HEK293 (cell line): ENCODE measurements around the gene ZFP3.

Experiments used
- CTCF ChIA-PET: fragments of 350-600 bp; formaldehyde crosslinking; extraction: SDS; loops from one replicate; lab custom pipeline; 2021; ENCODE audit warnings: antibody characterized with exemption; lab: Yijun Ruan, JAX
- POLR2A ChIA-PET: fragments of 300-600 bp; formaldehyde crosslinking; extraction: SDS; loops from one replicate; lab custom pipeline; 2020; ENCODE audit warnings: antibody characterized with exemption, inconsistent platforms; lab: Yijun Ruan, JAX
- H3K27ac ChIP-seq: fragments of 200-500 bp; sonication (Bioruptor generic); 2 replicates; pipeline ENCODE4 v1.5.1; 2014; ENCODE audit warnings: low read depth, low read length, control low read depth, inconsistent platforms; ENCODE audit errors: extremely low read depth
- H3K36me3 ChIP-seq, 2 experiments: fragments of 200-500 bp in 1 of 2; sonication (Bioruptor generic) in 1 of 2; 1 replicate in 1 of 2; 2 replicates in 1 of 2; pipeline ENCODE4 v1.5.1; 2014 to 2017; ENCODE audit warnings: inconsistent platforms in 2 of 2, low read length in 2 of 2; ENCODE audit not compliant: control insufficient read depth in 2 of 2, insufficient read depth in 1 of 2
- H3K4me1 ChIP-seq: fragments of 200-500 bp; sonication (Bioruptor generic); 2 replicates; pipeline ENCODE4 v1.5.1; 2014; ENCODE audit warnings: mild to moderate bottlenecking, low read length, inconsistent platforms; ENCODE audit not compliant: control insufficient read depth, insufficient read depth
- H3K4me3 ChIP-seq: 2 replicates; pipeline ENCODE4 v1.5.1; 2011; ENCODE audit warnings: low read depth, mild to moderate bottlenecking, control low read depth, low read length, moderate library complexity
- H3K9me3 ChIP-seq: fragments of 200-500 bp; sonication (Bioruptor generic); 2 replicates; pipeline ENCODE4 v1.5.1; 2014; ENCODE audit warnings: low read depth, low read length, inconsistent platforms; ENCODE audit not compliant: control insufficient read depth, insufficient read depth
- BCL11B ChIP-seq: fragments of 450-650 bp; formaldehyde crosslinking; IDR thresholded peaks from 2 replicates; pipeline ENCODE4 v1.5.1; 2016; ENCODE audit warnings: low read depth, missing biosample characterization, missing genetic modification characterization
- BCL6B ChIP-seq: fragments of 450-650 bp; formaldehyde crosslinking; IDR thresholded peaks from 2 replicates; pipeline ENCODE4 v1.5.1; 2017; ENCODE audit warnings: missing biosample characterization, missing genetic modification characterization
- PRDM10 ChIP-seq: fragments of 450-650 bp; formaldehyde crosslinking; IDR thresholded peaks from 2 replicates; pipeline ENCODE4 v1.5.1; 2016; ENCODE audit warnings: missing biosample characterization, missing genetic modification characterization
- PRDM4 ChIP-seq: fragments of 450-650 bp; formaldehyde crosslinking; IDR thresholded peaks from 2 replicates; pipeline ENCODE4 v1.5.1; 2017; ENCODE audit warnings: missing biosample characterization, missing genetic modification characterization
- TSHZ1 ChIP-seq: fragments of 450-650 bp; formaldehyde crosslinking; IDR thresholded peaks from 2 replicates; pipeline ENCODE4 v1.5.1; 2016; ENCODE audit warnings: missing biosample characterization, missing genetic modification characterization, borderline replicate concordance
- YY2 ChIP-seq: fragments of 450-650 bp; formaldehyde crosslinking; IDR thresholded peaks from 2 replicates; pipeline ENCODE4 v1.5.1; 2016; ENCODE audit warnings: missing biosample characterization, missing genetic modification characterization
- ZBTB21 ChIP-seq: fragments of 450-650 bp; formaldehyde crosslinking; IDR thresholded peaks from 2 replicates; pipeline ENCODE4 v1.5.1; 2017; ENCODE audit warnings: missing biosample characterization, missing genetic modification characterization
- ZBTB26 ChIP-seq: fragments of 450-650 bp; formaldehyde crosslinking; optimal IDR thresholded peaks from 2 replicates; pipeline ENCODE3; 2016; ENCODE audit warnings: missing biosample characterization, mild to moderate bottlenecking, missing genetic modification characterization
- ZBTB48 ChIP-seq: fragments of 450-650 bp; formaldehyde crosslinking; IDR thresholded peaks from 2 replicates; pipeline ENCODE4 v1.5.1; 2016; ENCODE audit warnings: missing biosample characterization, missing genetic modification characterization
- ZIC2 ChIP-seq: fragments of 450-650 bp; formaldehyde crosslinking; IDR thresholded peaks from 2 replicates; pipeline ENCODE4 v1.5.1; 2016; ENCODE audit warnings: missing biosample characterization, missing genetic modification characterization
- ZNF169 ChIP-seq: fragments of 450-650 bp; formaldehyde crosslinking; IDR thresholded peaks from 2 replicates; pipeline ENCODE4 v1.5.1; 2016; ENCODE audit warnings: missing biosample characterization, missing genetic modification characterization
- ZNF175 ChIP-seq: fragments of 450-650 bp; formaldehyde crosslinking; IDR thresholded peaks from 2 replicates; pipeline ENCODE4 v1.5.1; 2016; ENCODE audit warnings: missing biosample characterization, missing genetic modification characterization
- ZNF223 ChIP-seq: fragments of 450-650 bp; formaldehyde crosslinking; IDR thresholded peaks from 2 replicates; pipeline ENCODE4 v1.5.1; 2016; ENCODE audit warnings: missing biosample characterization, missing genetic modification characterization
- ZNF274 ChIP-seq, 2 experiments: fragments of 200-500 bp in 1 of 2; fragments of 450-650 bp in 1 of 2; sonication (Bioruptor generic) in 1 of 2; formaldehyde crosslinking in 1 of 2; IDR thresholded peaks; 2 replicates each; pipeline versions ENCODE4 v1.5.1 to v1.6.1; 2014 to 2016; ENCODE audit warnings: borderline replicate concordance in 1 of 2, inconsistent platforms in 1 of 2, low read length in 1 of 2, missing biosample characterization in 1 of 2, missing genetic modification characterization in 1 of 2
- ZNF280C ChIP-seq: fragments of 450-650 bp; formaldehyde crosslinking; IDR thresholded peaks from 2 replicates; pipeline ENCODE4 v1.5.1; 2016; ENCODE audit warnings: missing biosample characterization, missing genetic modification characterization
- ZNF292 ChIP-seq: fragments of 450-650 bp; formaldehyde crosslinking; IDR thresholded peaks from 2 replicates; pipeline ENCODE4 v1.5.1; 2016; ENCODE audit warnings: low read depth, missing biosample characterization, missing genetic modification characterization, borderline replicate concordance
- ZNF561 ChIP-seq: fragments of 450-650 bp; IDR thresholded peaks from 2 replicates; pipeline ENCODE4 v1.5.1; 2018; ENCODE audit warnings: missing biosample characterization, missing genetic modification characterization, borderline replicate concordance

The ZFP3 gene

GRCh38 chr17:5099271-5099670 is 21.0 kb downstream of the ZFP3 start:
- H3K4me1 ChIP-seq: no peaks in the 10 kb centered on the region
- H3K4me3 ChIP-seq: no peak overlapping the region
- POLR2A ChIA-PET: no interaction called here
- no peaks in the 10 kb centered on the region for H3K36me3 ChIP-seq
- TF ChIP-seq ZNF175 (tag by site-specific recombination) (no peak), ZNF280C (no peak), ZBTB48 (tag by site-specific recombination) (no peak), ZNF292 (tag by site-specific recombination) (no peak), ZNF169 (tag by site-specific recombination) (no peak), PRDM10 (tag by site-specific recombination) (no peak), ZNF223 (tag by site-specific recombination) (no peak), ZNF561 (tag by site-specific recombination) (no peak), PRDM4 (tag by site-specific recombination) (no peak), ZBTB26 (no peak), BCL6B (tag by site-specific recombination) (no peak), ZNF274 (IDR thresholded peaks at IDR 0.05; ENCODE audit: low read length) (no peak), ZNF274 (tag by site-specific recombination; IDR thresholded peaks at IDR 0.05; ENCODE audit: borderline replicate concordance) (no peak), ZBTB21 (tag by site-specific recombination) (no peak), YY2 (tag by site-specific recombination) (no peak), ZIC2 (no peak), TSHZ1 (tag by site-specific recombination) (no peak), BCL11B (no peak)
- TF ChIP-seq, all 188 proteins: peak for 0
- Histone ChIP-seq H3K27ac (no peak overlapping the region), H3K9me3 (no peaks in the 10 kb centered on the region; the same call in 1 of the 2 replicates)
- CTCF ChIA-PET: no interaction called here
